Measurements from ENCODE around the gene AMMECR1.

Gene AMMECR1

GRCh38 chrX:110183314-110183713, 134.6 kb downstream of the AMMECR1 start:
- H3K4me3 ChIP-seq (replicated peaks; ENCODE audit: low read depth, low read length) = no peak overlapping the region
- no peak for TF ChIP-seq CTCF (IDR thresholded peaks at IDR 0.05; ENCODE audit: low read length, missing control alignments)
- no peak for DNase-seq (ENCODE audit: low read depth)

GRCh38 chrX:110182865-110183264, 135.0 kb downstream of the AMMECR1 start:
- no peak for TF ChIP-seq CTCF (IDR thresholded peaks at IDR 0.05; ENCODE audit: low read length, missing control alignments)
- no peak for DNase-seq (ENCODE audit: low read depth)
- H3K4me3 ChIP-seq (replicated peaks; ENCODE audit: low read depth, low read length) = no peak overlapping the region

- TF ChIP-seq CTCF (IDR thresholded peaks at IDR 0.05; ENCODE audit: low read length, missing control alignments) = no peak
- DNase-seq (ENCODE audit: low read depth) = no peak
- H3K4me3 ChIP-seq (replicated peaks; ENCODE audit: low read depth, low read length) = no peak overlapping the region
Measured at GRCh38 chrX:110182362-110182761, 135.5 kb downstream of the AMMECR1 start.

- no peak for TF ChIP-seq CTCF (IDR thresholded peaks at IDR 0.05; ENCODE audit: low read length, missing control alignments)
- no peak overlapping the region for H3K4me3 ChIP-seq (replicated peaks; ENCODE audit: low read depth, low read length)
- DNase-seq (ENCODE audit: low read depth) = no peak
Measured at GRCh38 chrX:110181459-110182137, 136.3 kb downstream of the AMMECR1 start.

- no peak for DNase-seq (ENCODE audit: low read depth)
- no peak for TF ChIP-seq CTCF (IDR thresholded peaks at IDR 0.05; ENCODE audit: low read length, missing control alignments)
- no peak overlapping the region for H3K4me3 ChIP-seq (replicated peaks; ENCODE audit: low read depth, low read length)
Measured at GRCh38 chrX:110180928-110181310, 137.0 kb downstream of the AMMECR1 start.

GRCh38 chrX:110180176-110180927, 137.5 kb downstream of the AMMECR1 start:
- H3K4me3 ChIP-seq (replicated peaks; ENCODE audit: low read depth, low read length) = no peak overlapping the region
- no peak for TF ChIP-seq CTCF (IDR thresholded peaks at IDR 0.05; ENCODE audit: low read length, missing control alignments)
- DNase-seq (ENCODE audit: low read depth) = peak; percentile 70

Data from fibroblast of pulmonary artery (primary cell).